ENCODE data around the gene TMED9. TPM values are rescaled to one million over a fixed set of nuclear protein-coding genes. Genes with fewer than 3 reads are reported as not detected.
"Not testable (repeated sequence)": the region's sequence is repeated elsewhere in the genome, so short reads cannot be mapped to it uniquely, and the experiment has no call there.

Gene TMED9
- total RNA-seq, 1 donor from 2014 or later, result 174 TPM

DNA sequence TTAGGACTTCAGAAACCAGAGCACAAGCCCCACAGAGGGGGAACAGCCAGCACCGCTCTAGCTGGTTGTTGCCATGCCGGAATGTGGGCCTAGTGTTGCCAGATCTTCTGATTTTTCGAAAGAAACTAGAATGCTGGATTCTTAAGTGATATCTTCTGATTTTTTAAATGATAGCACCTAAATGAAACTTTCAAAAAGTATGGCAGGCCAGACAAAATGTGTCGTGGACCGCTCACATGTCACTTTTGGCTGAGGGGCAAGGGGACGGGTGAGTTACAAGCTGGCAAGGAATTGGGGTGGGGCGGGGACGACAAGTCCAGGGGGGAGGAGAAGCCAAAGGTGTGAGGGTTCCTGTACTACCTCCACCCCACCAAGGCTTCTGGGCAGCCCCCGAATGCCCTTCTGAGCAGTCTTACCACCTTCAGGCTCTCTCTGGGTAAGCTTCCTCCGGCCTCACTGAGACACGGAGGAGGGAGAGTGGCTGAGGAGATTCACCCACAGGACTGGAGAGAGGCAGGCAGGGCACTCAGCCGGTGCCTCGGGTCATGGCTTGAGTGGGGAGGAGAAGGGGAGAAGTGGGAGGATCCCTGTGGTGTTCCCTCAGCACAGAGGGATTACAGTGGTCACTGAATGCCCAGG lies 18.2 kb downstream of the TMED9 start:
- Mint-ChIP-seq H3K4me1 (ENCODE audit: low read depth) (peaks cover 2% of the 10 kb centered on the region), H3K27me3 (ENCODE audit: low read depth) (no peaks in the 10 kb centered on the region), H3K9me3 (no peaks in the 10 kb centered on the region), H3K36me3 (ENCODE audit: low read depth) (peaks cover 4% of the 10 kb centered on the region), H3K4me3 (ENCODE audit: low read depth) (no peak overlapping the region), H3K27ac (no peak overlapping the region)
- intact Hi-C loops (cut with micrococcal nuclease), result no loop called here
- no peak for DNase-seq (ENCODE audit: low spot score)

DNA sequence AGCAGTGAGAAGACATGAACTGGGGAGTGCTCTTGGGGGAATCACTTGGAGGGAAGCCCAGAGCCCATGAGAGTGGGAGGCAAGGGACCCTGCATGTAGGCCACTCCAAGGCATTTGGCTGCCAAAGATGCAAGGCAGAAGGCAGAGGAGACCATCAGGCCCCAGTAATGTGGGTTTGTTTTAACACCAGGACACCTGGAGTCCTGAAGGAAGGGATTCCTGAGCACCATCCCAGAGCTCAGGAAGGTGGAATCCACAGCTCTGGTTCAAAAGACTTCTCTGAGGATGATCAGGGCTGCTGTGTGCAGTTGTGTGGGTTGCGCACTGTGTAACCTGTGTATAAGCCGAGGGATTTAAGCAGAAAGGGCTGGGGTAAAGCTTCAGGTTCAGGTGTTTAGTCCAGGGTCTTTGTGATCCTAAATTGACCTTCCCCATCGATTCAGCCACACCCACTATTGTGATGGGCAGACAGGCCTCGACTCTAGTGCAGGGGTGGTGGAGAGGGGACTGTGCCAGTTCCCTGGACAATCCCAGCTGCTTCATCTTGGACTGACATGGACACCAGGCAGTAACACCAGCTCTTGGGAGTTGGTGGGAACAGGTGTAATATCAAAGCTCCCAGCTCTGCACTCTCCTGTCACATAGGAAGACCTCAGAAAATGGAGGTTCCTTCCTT lies 18.9 kb downstream of the TMED9 start:
- intact Hi-C loops (cut with micrococcal nuclease), result no loop called here

DNA sequence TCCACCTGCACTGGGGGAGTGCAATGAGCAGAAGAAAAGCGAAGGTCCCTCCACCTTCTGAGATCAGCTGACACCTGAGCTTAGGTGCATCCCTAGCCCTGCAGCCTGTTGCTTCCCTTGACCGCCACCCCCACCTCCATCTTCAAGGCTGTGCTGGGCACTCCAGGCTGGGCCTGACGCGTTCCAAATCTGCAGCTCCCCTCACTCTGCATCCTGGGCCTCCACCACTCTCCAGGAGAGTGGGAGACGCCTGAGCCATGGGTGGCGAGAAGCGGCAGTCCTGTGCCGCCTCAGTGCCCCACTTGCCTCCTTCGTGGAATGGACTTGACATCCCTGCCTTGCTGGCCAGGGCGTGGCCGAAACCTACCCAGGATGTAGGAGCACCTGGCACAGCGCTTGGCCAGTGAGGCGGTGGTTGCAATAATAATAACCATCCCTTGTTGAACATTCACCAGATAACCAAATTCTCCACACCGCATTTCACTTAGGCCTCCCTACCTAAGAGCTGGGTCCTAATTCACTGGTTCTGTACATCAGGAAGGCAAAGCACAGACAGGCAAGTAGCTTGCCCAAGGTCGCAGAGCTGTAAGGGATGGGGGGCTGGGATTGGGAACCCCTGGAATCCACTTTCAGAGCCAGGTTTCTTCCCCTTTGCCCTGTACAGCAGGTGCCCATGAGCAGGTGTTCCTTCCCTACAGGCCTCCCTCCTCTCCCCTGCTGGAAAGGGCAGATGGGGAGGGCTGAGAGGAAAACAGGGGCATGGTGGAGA lies 19.6 kb downstream of the TMED9 start:
- intact Hi-C loops (cut with micrococcal nuclease), result no loop called here
- Mint-ChIP-seq H3K9me3 (no peaks in the 10 kb centered on the region), H3K27ac (no peak overlapping the region), H3K36me3 (ENCODE audit: low read depth) (peaks cover 6% of the 10 kb centered on the region), H3K4me3 (ENCODE audit: low read depth) (no peak overlapping the region), H3K27me3 (ENCODE audit: low read depth) (no peaks in the 10 kb centered on the region), H3K4me1 (ENCODE audit: low read depth) (no peaks in the 10 kb centered on the region)
- no peak for DNase-seq (ENCODE audit: low spot score)

More for the DNA sequence above, 18.9 kb downstream of the TMED9 start:
- H3K4me3 Mint-ChIP-seq (ENCODE audit: low read depth), result no peak overlapping the region
- no peaks in the 10 kb centered on the region for H3K27me3 Mint-ChIP-seq (ENCODE audit: low read depth)
- H3K36me3 Mint-ChIP-seq (ENCODE audit: low read depth), result peaks cover 4% of the 10 kb centered on the region
- no peak overlapping the region for H3K27ac Mint-ChIP-seq
- H3K9me3 Mint-ChIP-seq, result no peaks in the 10 kb centered on the region
- DNase-seq (ENCODE audit: low spot score), result no peak
- H3K4me1 Mint-ChIP-seq (ENCODE audit: low read depth), result peaks cover 2% of the 10 kb centered on the region

DNA sequence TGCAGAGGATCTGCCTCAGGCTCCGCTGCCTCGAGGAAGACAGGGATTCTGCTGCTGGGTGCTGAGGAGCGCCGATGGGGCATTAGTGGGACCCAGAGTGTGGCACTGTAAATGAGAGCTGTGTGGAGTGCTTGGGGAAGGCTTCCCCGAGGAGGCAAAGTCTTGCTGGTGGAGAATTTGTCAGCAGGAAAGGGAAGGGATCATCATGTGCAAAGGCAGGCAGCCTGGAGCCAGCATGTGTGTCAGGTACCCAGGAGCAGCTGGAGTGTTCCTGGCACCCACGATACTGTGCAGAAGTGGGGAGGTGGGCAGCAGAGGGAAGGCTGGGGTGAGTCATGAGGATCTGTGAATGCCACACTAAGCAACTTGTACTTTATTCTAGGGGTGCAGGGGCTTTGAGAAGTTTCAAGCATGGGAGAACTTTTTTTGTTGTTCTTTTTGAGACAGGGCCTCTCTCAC lies 20.2 kb downstream of the TMED9 start:
- Mint-ChIP-seq H3K36me3 (ENCODE audit: low read depth) (peaks cover 8% of the 10 kb centered on the region), H3K9me3 (no peaks in the 10 kb centered on the region), H3K27me3 (ENCODE audit: low read depth) (no peaks in the 10 kb centered on the region), H3K4me3 (ENCODE audit: low read depth) (no peak overlapping the region), H3K4me1 (ENCODE audit: low read depth) (no peaks in the 10 kb centered on the region), H3K27ac (no peak overlapping the region)
- no peak for DNase-seq (ENCODE audit: low spot score)
- intact Hi-C loops (cut with micrococcal nuclease), result no loop called here

GRCh38 chr5:177620560-177620959 lies 28.6 kb downstream of the TMED9 start:
- Mint-ChIP-seq H3K27me3 (ENCODE audit: low read depth) (no peaks in the 10 kb centered on the region), H3K4me1 (ENCODE audit: low read depth) (no peaks in the 10 kb centered on the region), H3K36me3 (ENCODE audit: low read depth) (peaks cover 61% of the 10 kb centered on the region), H3K27ac (no peak overlapping the region), H3K9me3 (no peaks in the 10 kb centered on the region), H3K4me3 (ENCODE audit: low read depth) (no peak overlapping the region)
- no peak for DNase-seq (ENCODE audit: low spot score)
- intact Hi-C loops (cut with micrococcal nuclease), result no loop called here

- peaks cover 39% of the 10 kb centered on the region for H3K36me3 Mint-ChIP-seq (ENCODE audit: low read depth)
- H3K4me1 Mint-ChIP-seq (ENCODE audit: low read depth); intact Hi-C loops (cut with micrococcal nuclease); H3K27ac Mint-ChIP-seq; H3K27me3 Mint-ChIP-seq (ENCODE audit: low read depth); H3K4me3 Mint-ChIP-seq (ENCODE audit: low read depth); H3K9me3 Mint-ChIP-seq; DNase-seq (ENCODE audit: low spot score): not testable (repeated sequence)
Observed at GRCh38 chr5:177624172-177624571, 32.2 kb downstream of the TMED9 start.

- H3K4me3 Mint-ChIP-seq (ENCODE audit: low read depth); intact Hi-C loops (cut with micrococcal nuclease): not testable (repeated sequence)
Observed at GRCh38 chr5:177630186-177630585, 38.2 kb downstream of the TMED9 start.

GRCh38 chr5:177634912-177635311 lies 42.9 kb downstream of the TMED9 start:
- H3K27me3 Mint-ChIP-seq (ENCODE audit: low read depth); DNase-seq (ENCODE audit: low spot score); H3K4me3 Mint-ChIP-seq (ENCODE audit: low read depth); H3K27ac Mint-ChIP-seq; intact Hi-C loops (cut with micrococcal nuclease); H3K4me1 Mint-ChIP-seq (ENCODE audit: low read depth): not testable (repeated sequence)
- peaks cover 22% of the 10 kb centered on the region for H3K9me3 Mint-ChIP-seq
- peaks cover 12% of the 10 kb centered on the region for H3K36me3 Mint-ChIP-seq (ENCODE audit: low read depth)

More at GRCh38 chr5:177630186-177630585, 38.2 kb downstream of the TMED9 start:
- H3K9me3 Mint-ChIP-seq; H3K4me1 Mint-ChIP-seq (ENCODE audit: low read depth); H3K27me3 Mint-ChIP-seq (ENCODE audit: low read depth); DNase-seq (ENCODE audit: low spot score); H3K27ac Mint-ChIP-seq; H3K36me3 Mint-ChIP-seq (ENCODE audit: low read depth): not testable (repeated sequence)

- intact Hi-C loops (cut with micrococcal nuclease), result not testable (repeated sequence)
- H3K36me3 Mint-ChIP-seq (ENCODE audit: low read depth), result peaks cover 28% of the 10 kb centered on the region
Observed at GRCh38 chr5:177645462-177645861, 53.5 kb downstream of the TMED9 start.

More at GRCh38 chr5:177645462-177645861, 53.5 kb downstream of the TMED9 start:
- not testable (repeated sequence) for H3K4me3 Mint-ChIP-seq (ENCODE audit: low read depth); H3K4me1 Mint-ChIP-seq (ENCODE audit: low read depth); DNase-seq (ENCODE audit: low spot score); H3K27ac Mint-ChIP-seq; H3K27me3 Mint-ChIP-seq (ENCODE audit: low read depth)
- H3K9me3 Mint-ChIP-seq, result peaks cover 19% of the 10 kb centered on the region

Other genes starting within 250 kb of the TMED9 start
- gene LMAN2, start 240.5 kb upstream of the TMED9 start, total RNA-seq, result 130 and 137 TPM in 2 replicates
- gene RGS14, start 234.3 kb upstream of the TMED9 start, total RNA-seq, result 36.2 and 40.5 TPM in 2 replicates
- gene SLC34A1, start 207.8 kb upstream of the TMED9 start, total RNA-seq, result not detected in 2 replicates
- not detected in 2 replicates for gene PFN3, start 191.5 kb upstream of the TMED9 start, total RNA-seq
- 3.5 and 5.8 TPM in 2 replicates for gene F12, start 182.6 kb upstream of the TMED9 start, total RNA-seq
- 131 and 134 TPM in 2 replicates for gene GRK6, start 165.5 kb upstream of the TMED9 start, total RNA-seq
- 12.1 and 13.0 TPM in 2 replicates for gene PRR7, start 145.4 kb upstream of the TMED9 start, total RNA-seq
- gene DBN1, start 118.6 kb upstream of the TMED9 start, total RNA-seq, result 28.7 and 32.9 TPM in 2 replicates
- 85.4 and 86.9 TPM in 2 replicates for gene PDLIM7, start 94.6 kb upstream of the TMED9 start, total RNA-seq
- 3.3 and 4.9 TPM in 2 replicates for gene DOK3, start 82.4 kb upstream of the TMED9 start, total RNA-seq
- gene DDX41, start 75.2 kb upstream of the TMED9 start, total RNA-seq, result 138 and 144 TPM in 2 replicates
- 75.8 and 81.0 TPM in 2 replicates for gene FAM193B, start 37.6 kb upstream of the TMED9 start, total RNA-seq
- gene B4GALT7, start 7.9 kb downstream of the TMED9 start, total RNA-seq, result 20.9 and 22.1 TPM in 2 replicates
- gene FAM153A, start 190.7 kb downstream of the TMED9 start, total RNA-seq, result 16.3 and 20.1 TPM in 2 replicates

All from activated T-helper 2 cell treated with anti-CD3 and anti-CD28 coated beads, Interferon-gamma antibody, Interleukin-2, Interleukin-4, amounts not matched to agents 10 μg/mL and 5 μg/mL and 100 μg/mL, durations not matched to agents 14 hours and 24 hours and 36 hours (primary cell).